A549 (cell line): ENCODE results near the gene PPP4R2. TPM values are rescaled to one million over a fixed set of nuclear protein-coding genes. Genes with fewer than 3 reads are reported as not detected.

Experiments used
- ATAC-seq, 2 experiments: fragments of 200-7000 bp in 1 of 2; fragments of >200 bp in 1 of 2; cut with Nextera tagmentation in 1 of 2; cut with Tn5 transposase in 1 of 2; 3 replicates each; pipeline versions ENCODE4 v1.8.0 to v1.9.1; 2018 to 2020; ENCODE audit warnings: mild to moderate bottlenecking in 1 of 2, moderate library complexity in 1 of 2
- CTCF ChIA-PET: fragments of 300-600 bp; sonication (Branson Sonifier 250); formaldehyde crosslinking; extraction: SDS; loops from one replicate; lab custom pipeline; 2021; ENCODE audit warnings: antibody characterized with exemption, inconsistent platforms; lab: Yijun Ruan, JAX
- POLR2A ChIA-PET: fragments of 350-600 bp; formaldehyde crosslinking; extraction: SDS; loops from one replicate; lab custom pipeline; 2021; ENCODE audit warnings: antibody characterized with exemption, inconsistent platforms; lab: Yijun Ruan, JAX
- DNase-seq, 2 experiments: peaks; one replicate each; pipeline versions ENCODE4 v3.0.0 to v3.0.0-alpha.2; 2011 to 2016; ENCODE audit warnings: low read depth in 1 of 2, low spot score in 1 of 2
- FAIRE-seq: peaks from 2 replicates; lab custom pipeline; 2011; peaks lifted over from hg19 to GRCh38; lab: Jason Lieb, UNC
- H3K27ac ChIP-seq, 2 experiments: fragments of >200 bp; sonication (Bioruptor Twin); formaldehyde crosslinking; 3 replicates each; pipeline ENCODE4 v1.5.1; 2016 to 2017
- H3K4me1 ChIP-seq: fragments of >200 bp; sonication (Bioruptor Twin); formaldehyde crosslinking; 3 replicates; pipeline ENCODE4 v1.6.1; 2016
- H3K4me2 ChIP-seq: fragments of >200 bp; sonication (Bioruptor Twin); formaldehyde crosslinking; 3 replicates; pipeline ENCODE4 v1.6.1; 2016
- H3K4me3 ChIP-seq: fragments of >200 bp; sonication (Bioruptor Twin); formaldehyde crosslinking; 3 replicates; pipeline ENCODE4 v1.5.1; 2016
- H3K9me3 ChIP-seq: fragments of >200 bp; sonication (Bioruptor Twin); formaldehyde crosslinking; 3 replicates; pipeline ENCODE4 v1.6.1; 2016
- CBX2 ChIP-seq: fragments of 200-600 bp; sonication (generic); IDR thresholded peaks from 2 replicates; pipeline ENCODE4 v1.6.1; 2016; ENCODE audit warnings: low read depth, mild to moderate bottlenecking, borderline replicate concordance
- CEBPB ChIP-seq, 2 experiments: fragments of >200 bp in 1 of 2; sonication (Bioruptor Twin) in 1 of 2; formaldehyde crosslinking in 1 of 2; IDR thresholded peaks; 2 replicates each; pipeline ENCODE4 v1.6.1; 2012 to 2016
- CHD4 ChIP-seq: fragments of 200-600 bp; sonication (generic); IDR thresholded peaks from 2 replicates; pipeline ENCODE4 v1.6.1; 2016; ENCODE audit warnings: antibody characterized with exemption, mild to moderate bottlenecking, borderline replicate concordance
- EHF ChIP-seq: fragments of 250-450 bp; sonication (Bioruptor Pico); IDR thresholded peaks from 2 replicates; pipeline ENCODE4 v1.5.0; 2020; ENCODE audit warnings: mild to moderate bottlenecking
- EP300 ChIP-seq, 2 experiments: fragments of >200 bp; sonication (Bioruptor Twin); formaldehyde crosslinking; IDR thresholded peaks; 2 replicates in 1 of 2; 3 replicates in 1 of 2; pipeline ENCODE4 v1.6.1; 2016 to 2017
- ESRRA ChIP-seq: fragments of 150-350 bp; IDR thresholded peaks from 2 replicates; pipeline ENCODE4 v1.6.1; 2014; ENCODE audit warnings: mild to moderate bottlenecking, low read length, borderline replicate concordance
- FOSB ChIP-seq: fragments of 250-450 bp; sonication (Bioruptor Pico); IDR thresholded peaks from 2 replicates; pipeline ENCODE4 v1.5.0; 2020; ENCODE audit warnings: mild to moderate bottlenecking, moderate library complexity
- FOSL2 ChIP-seq, 2 experiments: fragments of 450-650 bp in 1 of 2; fragments of >200 bp in 1 of 2; sonication (Bioruptor Twin) in 1 of 2; formaldehyde crosslinking; IDR thresholded peaks; 2 replicates each; pipeline versions ENCODE4 v1.5.0 to v1.6.1; 2016 to 2020; ENCODE audit warnings: mild to moderate bottlenecking in 1 of 2, moderate library complexity in 1 of 2
- FOXS1 ChIP-seq: fragments of 250-450 bp; sonication (Bioruptor Pico); IDR thresholded peaks from 2 replicates; pipeline ENCODE4 v1.5.0; 2020; ENCODE audit warnings: mild to moderate bottlenecking, moderate library complexity
- GATA3 ChIP-seq: IDR thresholded peaks from 2 replicates; pipeline ENCODE4 v1.6.1; 2012; ENCODE audit warnings: borderline replicate concordance
- HDAC2 ChIP-seq: fragments of 200-600 bp; sonication (generic); IDR thresholded peaks from 2 replicates; pipeline ENCODE4 v1.6.1; 2016
- HES2 ChIP-seq: fragments of >200 bp; sonication (Bioruptor Twin); formaldehyde crosslinking; IDR thresholded peaks from 2 replicates; pipeline ENCODE4 v1.6.1; 2016
- HOXB5 ChIP-seq: fragments of 250-450 bp; sonication (Bioruptor Pico); IDR thresholded peaks from 2 replicates; pipeline ENCODE4 v1.5.0; 2020; ENCODE audit warnings: mild to moderate bottlenecking, moderate library complexity
- JUNB ChIP-seq: fragments of >200 bp; sonication (Bioruptor Twin); formaldehyde crosslinking; IDR thresholded peaks from 2 replicates; pipeline ENCODE4 v1.6.1; 2016
- KDM1A ChIP-seq: fragments of 200-600 bp; sonication (generic); IDR thresholded peaks from 2 replicates; pipeline ENCODE4 v1.6.1; 2016; ENCODE audit warnings: low read depth, mild to moderate bottlenecking
- KDM5A ChIP-seq: fragments of 200-600 bp; sonication (generic); IDR thresholded peaks from 2 replicates; pipeline ENCODE4 v1.6.1; 2016; ENCODE audit warnings: antibody characterized with exemption, mild to moderate bottlenecking
- MAX ChIP-seq: IDR thresholded peaks from 2 replicates; pipeline ENCODE4 v1.6.1; 2012
- NFE2L2 ChIP-seq: fragments of 150-350 bp; conservative IDR thresholded peaks from 2 replicates; pipeline ENCODE4 v1.6.1; 2014; ENCODE audit warnings: low read length
- NPAS2 ChIP-seq: fragments of 250-450 bp; sonication (Bioruptor Pico); IDR thresholded peaks from 2 replicates; pipeline ENCODE4 v1.8.0; 2022; ENCODE audit warnings: mild to moderate bottlenecking, moderate library complexity, borderline replicate concordance
- PBX3 ChIP-seq: IDR thresholded peaks from 2 replicates; pipeline ENCODE4 v1.6.1; 2012
- POLR2A ChIP-seq: IDR thresholded peaks from 2 replicates; pipeline ENCODE4 v1.6.1; 2012; ENCODE audit warnings: mild to moderate bottlenecking, low read length
- RAD21 ChIP-seq, 2 experiments: fragments of >200 bp in 1 of 2; sonication (Bioruptor Twin) in 1 of 2; formaldehyde crosslinking in 1 of 2; IDR thresholded peaks in 1 of 2; conservative IDR thresholded peaks in 1 of 2; 2 replicates in 1 of 2; 3 replicates in 1 of 2; pipeline ENCODE4 v1.6.1; 2012 to 2018; ENCODE audit warnings: inconsistent platforms in 1 of 2
- RARB ChIP-seq: fragments of 250-450 bp; sonication (Bioruptor Pico); IDR thresholded peaks from 2 replicates; pipeline ENCODE4 v1.8.0; 2021; ENCODE audit warnings: mild to moderate bottlenecking, moderate library complexity
- RCOR1 ChIP-seq: fragments of 150-350 bp; IDR thresholded peaks from 2 replicates; pipeline ENCODE4 v1.6.1; 2014; ENCODE audit warnings: antibody characterized with exemption, low read length, low read depth
- RNF2 ChIP-seq: fragments of 200-600 bp; sonication (generic); IDR thresholded peaks from 2 replicates; pipeline ENCODE4 v1.6.1; 2016; ENCODE audit warnings: low read depth, mild to moderate bottlenecking, antibody characterized with exemption, moderate library complexity, borderline replicate concordance
- SMC3 ChIP-seq: fragments of >200 bp; sonication (Bioruptor Twin); formaldehyde crosslinking; IDR thresholded peaks from 3 replicates; pipeline ENCODE4 v1.6.1; 2018; ENCODE audit warnings: inconsistent platforms
- TP53 ChIP-seq: fragments of 250-450 bp; sonication (Bioruptor Pico); IDR thresholded peaks from 2 replicates; pipeline ENCODE4 v1.5.0; 2021; ENCODE audit warnings: mild to moderate bottlenecking, moderate library complexity
- ZFP36 ChIP-seq: fragments of 450-650 bp; IDR thresholded peaks from 2 replicates; pipeline ENCODE4 v1.6.1; 2014; ENCODE audit warnings: borderline replicate concordance; ENCODE audit not compliant: partially characterized antibody
- ZSCAN20 ChIP-seq: fragments of 250-450 bp; sonication (Bioruptor Pico); IDR thresholded peaks from 2 replicates; pipeline ENCODE4 v1.8.0; 2022; ENCODE audit warnings: mild to moderate bottlenecking, moderate library complexity
- WGBS: methylation state at CpG from one replicate; pipeline ENCODE4 v1.1.6; 2017; ENCODE audit errors: missing lambda C conversion rate; 5-methylcytosine and 5-hydroxymethylcytosine counted together
- polyA plus RNA-seq, 4 experiments: library from polyadenylated mRNA; depleted of rRNA in 3 of 4; stranded (reverse); fragments of >200 nt; fragmentation: RNase III in 1 of 4; extraction: RNeasy Plus Mini Kit Qiagen cat#74134 plus additional on column Dnase treatment in 1 of 4; gene quantifications; 2 replicates in 3 of 4; 3 replicates in 1 of 4; pipeline ENCODE4 v1.2.3, GENCODE V29; 2011 to 2017
- TF ChIP-seq, protein P1 (sequence below): fragments of >200 bp; sonication (Bioruptor Twin); formaldehyde crosslinking; IDR thresholded peaks from 3 replicates; pipeline ENCODE4 v1.6.1; 2016
- TF ChIP-seq, protein P2 (sequence below): fragments of >200 bp; sonication (Bioruptor Twin); formaldehyde crosslinking; IDR thresholded peaks from 3 replicates; pipeline ENCODE4 v1.5.1; 2016

PPP4R2 gene
- polyA plus RNA-seq, 2 of the 4 experiments (the other 2 are of a cell fraction), result 39.3 to 68.4 TPM

GRCh38 chr3:73009750-73010149, 13.1 kb downstream of the PPP4R2 start (continued):
- no peak for TF ChIP-seq RAD21 (conservative IDR thresholded peaks at IDR 0.05 in 1 of 2, IDR thresholded peaks at IDR 0.05 in 1 of 2)

DNA sequence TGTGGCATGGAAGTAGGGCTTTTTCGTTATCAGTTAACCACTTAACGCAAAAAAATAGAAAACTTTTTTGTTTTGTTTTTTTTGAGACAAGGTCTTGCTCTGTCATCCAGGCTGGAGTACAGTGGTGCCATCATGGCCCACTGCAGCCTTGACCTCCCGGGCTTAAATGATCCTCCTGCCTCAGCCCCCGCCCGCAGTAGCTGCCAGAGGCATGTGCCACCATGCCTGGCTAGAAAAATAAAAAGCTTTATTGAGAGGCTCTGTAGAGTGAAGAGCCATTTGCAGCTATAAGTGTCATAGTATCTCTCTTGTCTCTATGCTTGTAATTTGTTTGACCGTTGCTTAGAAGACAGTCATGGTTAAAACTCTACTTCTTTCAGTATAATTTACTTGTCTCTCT, 13.5 kb downstream of the PPP4R2 start:
- TF ChIP-seq CHD4, result no peak
- TF ChIP-seq JUNB, result no peak
- no peak for TF ChIP-seq CEBPB (IDR thresholded peaks at IDR 0.05)
- no peak for TF ChIP-seq NFE2L2
- TF ChIP-seq FOXS1, result no peak
- no peak for TF ChIP-seq RARB (CRISPR knock-in tag)
- TF ChIP-seq NPAS2 (CRISPR knock-in tag), result no peak
- TF ChIP-seq KDM1A, result no peak
- no peak for TF ChIP-seq HDAC2
- TF ChIP-seq ESRRA, result no peak
- TF ChIP-seq PBX3, result no peak
- TF ChIP-seq KDM5A, result no peak
- no peak for TF ChIP-seq SMC3
- no peak for TF ChIP-seq RNF2
- no peak for TF ChIP-seq TP53 (CRISPR knock-in tag)
- TF ChIP-seq, protein P1, sequence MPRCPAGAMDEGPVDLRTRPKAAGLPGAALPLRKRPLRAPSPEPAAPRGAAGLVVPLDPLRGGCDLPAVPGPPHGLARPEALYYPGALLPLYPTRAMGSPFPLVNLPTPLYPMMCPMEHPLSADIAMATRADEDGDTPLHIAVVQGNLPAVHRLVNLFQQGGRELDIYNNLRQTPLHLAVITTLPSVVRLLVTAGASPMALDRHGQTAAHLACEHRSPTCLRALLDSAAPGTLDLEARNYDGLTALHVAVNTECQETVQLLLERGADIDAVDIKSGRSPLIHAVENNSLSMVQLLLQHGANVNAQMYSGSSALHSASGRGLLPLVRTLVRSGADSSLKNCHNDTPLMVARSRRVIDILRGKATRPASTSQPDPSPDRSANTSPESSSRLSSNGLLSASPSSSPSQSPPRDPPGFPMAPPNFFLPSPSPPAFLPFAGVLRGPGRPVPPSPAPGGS, result no peak
- H3K9me3 ChIP-seq, result no peaks in the 10 kb centered on the region
- POLR2A ChIA-PET, result interaction anchor here (1.1 kb wide), 1 partner anchor 15 kb away, joined by 3 read pairs; no protein-coding TSS in a partner anchor

DNA sequence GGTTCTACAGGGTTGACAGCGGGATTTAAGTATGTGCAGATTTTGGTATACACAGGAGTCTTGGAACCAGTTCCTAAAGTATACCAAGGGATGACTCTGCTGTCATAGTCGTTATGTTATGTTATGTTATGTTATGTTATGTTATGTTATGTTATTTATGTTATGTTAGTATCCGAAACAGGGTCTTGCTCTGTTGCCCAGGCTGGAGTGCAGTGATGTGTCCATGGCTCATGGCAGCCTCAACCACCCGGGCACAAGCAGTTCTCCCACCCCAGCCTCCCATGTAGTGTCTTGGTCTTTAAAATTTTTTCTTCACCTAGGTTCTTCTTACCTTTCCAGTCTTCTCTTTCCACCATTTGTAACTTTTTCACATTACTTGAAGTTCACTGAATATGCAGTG, 21.7 kb downstream of the PPP4R2 start:
- Histone ChIP-seq H3K27ac (no peak overlapping the region), H3K4me3 (no peak overlapping the region), H3K9me3 (no peaks in the 10 kb centered on the region), H3K4me2 (no peak overlapping the region)
- no peak for DNase-seq
- CTCF ChIA-PET, result interaction anchor here (1.2 kb wide), 1 partner anchor 20 kb away, joined by 3 read pairs; no protein-coding TSS in a partner anchor
- 82% methylated on average over 4 of the region's 4 CpGs for WGBS
- no peak for ATAC-seq
- POLR2A ChIA-PET, result no interaction called here
- TF ChIP-seq ZFP36 (no peak), FOSL2 (IDR thresholded peaks at IDR 0.05) (no peak), FOSL2 (CRISPR knock-in tag; IDR thresholded peaks at IDR 0.05) (no peak), HES2 (no peak), FOSB (CRISPR knock-in tag) (no peak), KDM5A (no peak), NFE2L2 (no peak), GATA3 (no peak), MAX (no peak), RCOR1 (no peak), EHF (no peak), TP53 (CRISPR knock-in tag) (no peak), HOXB5 (CRISPR knock-in tag) (no peak), ZSCAN20 (CRISPR knock-in tag) (no peak), EP300 (IDR thresholded peaks at IDR 0.05) (no peak), CBX2 (no peak), ESRRA (no peak), CEBPB (IDR thresholded peaks at IDR 0.05) (no peak), POLR2A (no peak)
- TF ChIP-seq, protein P2, sequence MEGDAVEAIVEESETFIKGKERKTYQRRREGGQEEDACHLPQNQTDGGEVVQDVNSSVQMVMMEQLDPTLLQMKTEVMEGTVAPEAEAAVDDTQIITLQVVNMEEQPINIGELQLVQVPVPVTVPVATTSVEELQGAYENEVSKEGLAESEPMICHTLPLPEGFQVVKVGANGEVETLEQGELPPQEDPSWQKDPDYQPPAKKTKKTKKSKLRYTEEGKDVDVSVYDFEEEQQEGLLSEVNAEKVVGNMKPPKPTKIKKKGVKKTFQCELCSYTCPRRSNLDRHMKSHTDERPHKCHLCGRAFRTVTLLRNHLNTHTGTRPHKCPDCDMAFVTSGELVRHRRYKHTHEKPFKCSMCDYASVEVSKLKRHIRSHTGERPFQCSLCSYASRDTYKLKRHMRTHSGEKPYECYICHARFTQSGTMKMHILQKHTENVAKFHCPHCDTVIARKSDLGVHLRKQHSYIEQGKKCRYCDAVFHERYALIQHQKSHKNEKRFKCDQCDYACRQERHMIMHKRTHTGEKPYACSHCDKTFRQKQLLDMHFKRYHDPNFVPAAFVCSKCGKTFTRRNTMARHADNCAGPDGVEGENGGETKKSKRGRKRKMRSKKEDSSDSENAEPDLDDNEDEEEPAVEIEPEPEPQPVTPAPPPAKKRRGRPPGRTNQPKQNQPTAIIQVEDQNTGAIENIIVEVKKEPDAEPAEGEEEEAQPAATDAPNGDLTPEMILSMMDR, result no peak
- TF ChIP-seq, all 56 proteins: peak for 0
- no peak for FAIRE-seq
- peaks cover 22% of the 10 kb centered on the region for H3K4me1 ChIP-seq

More for the DNA sequence above, 13.5 kb downstream of the PPP4R2 start:
- no peak overlapping the region for H3K27ac ChIP-seq
- H3K4me3 ChIP-seq, result no peak overlapping the region
- H3K4me1 ChIP-seq, result no peaks in the 10 kb centered on the region
- CTCF ChIA-PET, result interaction anchor here (1.0 to 3.4 kb wide), 3 partner anchors 12 to 159 kb away, joined by 3 to 14 read pairs (median 7); partner anchors contain the start of gene PPP4R2
- FAIRE-seq (no peak), ATAC-seq (no peak), DNase-seq (no peak)
- WGBS, result 92% methylated on average over 6 of the region's 6 CpGs
- H3K4me2 ChIP-seq, result no peak overlapping the region
